NT2/D1 (cell line): ENCODE measurements around the gene CNN2.

Experiments used
- DNase-seq: peaks from one replicate; pipeline ENCODE4 v3.0.0-alpha.2; 2011; ENCODE audit warnings: low read depth, low spot score
- H3K27me3 ChIP-seq: 2 replicates; pipeline ENCODE4 v1.6.0; 2011; ENCODE audit warnings: mild to moderate bottlenecking; ENCODE audit not compliant: insufficient read length, insufficient read depth
- H3K36me3 ChIP-seq: 2 replicates; pipeline ENCODE4 v1.6.1; 2011; ENCODE audit warnings: mild to moderate bottlenecking, low read length, mixed read lengths; ENCODE audit not compliant: insufficient read depth, insufficient read length
- H3K4me1 ChIP-seq: 2 replicates; pipeline ENCODE4 v1.5.1; 2011; ENCODE audit not compliant: insufficient read depth, insufficient read length
- H3K4me3 ChIP-seq: 2 replicates; pipeline ENCODE4 v1.5.1; 2011; ENCODE audit warnings: low read depth; ENCODE audit not compliant: insufficient read length
- H3K9ac ChIP-seq: 2 replicates; pipeline ENCODE4 v1.6.0; 2011; ENCODE audit warnings: low read depth; ENCODE audit not compliant: insufficient read length
- H3K9me3 ChIP-seq: 2 replicates; pipeline ENCODE4 v1.5.1; 2011; ENCODE audit warnings: mild to moderate bottlenecking, low read length; ENCODE audit not compliant: insufficient read depth
- SUZ12 ChIP-seq: IDR thresholded peaks from 2 replicates; pipeline ENCODE4 v1.6.1; 2011; ENCODE audit not compliant: insufficient read length, insufficient read depth; ENCODE audit errors: extremely low read depth
- YY1 ChIP-seq: IDR thresholded peaks from 2 replicates; pipeline ENCODE4 v1.6.1; 2011; ENCODE audit not compliant: insufficient read length, insufficient read depth
- ZNF274 ChIP-seq: IDR thresholded peaks from 2 replicates; pipeline ENCODE4 v1.6.1; 2011; ENCODE audit warnings: mild to moderate bottlenecking, low read depth, low read length

Gene CNN2

DNA sequence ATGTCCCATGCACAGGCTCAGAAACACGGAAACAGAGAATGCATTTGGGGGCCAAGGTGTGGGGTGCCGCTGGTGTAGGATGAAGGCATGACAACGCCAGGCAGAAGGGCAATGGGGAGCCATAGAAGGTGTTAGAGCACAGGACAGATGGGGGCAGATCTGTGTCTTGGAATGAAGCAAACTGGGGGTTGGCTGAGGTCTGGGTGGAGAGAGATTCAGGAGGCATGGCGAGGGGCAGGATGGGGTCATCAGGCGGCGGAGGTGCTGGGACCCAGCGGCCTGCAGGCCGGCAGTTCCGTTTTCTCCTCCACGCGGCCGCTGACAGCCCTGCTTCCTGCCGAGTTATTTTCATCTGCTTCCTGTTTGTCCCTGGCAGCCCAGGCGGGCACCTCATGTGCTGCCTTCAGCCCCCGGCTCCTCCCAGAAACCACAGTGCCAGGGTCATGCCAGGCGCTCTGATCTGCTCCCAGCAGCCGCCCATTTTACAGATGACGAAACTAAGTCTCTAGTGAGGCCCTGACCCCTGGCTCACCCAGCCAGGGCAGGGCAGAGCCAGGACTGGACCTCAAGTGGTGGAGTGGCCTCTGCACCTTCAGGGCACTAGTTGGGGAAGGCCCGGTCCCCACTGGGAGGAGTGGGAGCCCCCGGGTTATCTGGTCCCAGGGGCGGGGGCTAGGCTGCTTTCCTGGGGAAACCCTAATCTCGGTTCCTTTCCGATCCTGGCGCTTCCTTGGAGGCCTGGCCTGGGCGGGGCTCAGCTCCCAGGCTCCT, 42.8 kb downstream of the CNN2 start:
- TF ChIP-seq ZNF274 (no peak), YY1 (no peak), SUZ12 (no peak)
- no peaks in the 10 kb centered on the region for H3K9me3 ChIP-seq
- peaks cover 31% of the 10 kb centered on the region for H3K27me3 ChIP-seq
- DNase-seq, result no peak
- peaks cover 16% of the 10 kb centered on the region for H3K36me3 ChIP-seq
- H3K9ac ChIP-seq, result no peak overlapping the region
- no peak overlapping the region for H3K4me3 ChIP-seq
- peaks cover 19% of the 10 kb centered on the region for H3K4me1 ChIP-seq

DNA sequence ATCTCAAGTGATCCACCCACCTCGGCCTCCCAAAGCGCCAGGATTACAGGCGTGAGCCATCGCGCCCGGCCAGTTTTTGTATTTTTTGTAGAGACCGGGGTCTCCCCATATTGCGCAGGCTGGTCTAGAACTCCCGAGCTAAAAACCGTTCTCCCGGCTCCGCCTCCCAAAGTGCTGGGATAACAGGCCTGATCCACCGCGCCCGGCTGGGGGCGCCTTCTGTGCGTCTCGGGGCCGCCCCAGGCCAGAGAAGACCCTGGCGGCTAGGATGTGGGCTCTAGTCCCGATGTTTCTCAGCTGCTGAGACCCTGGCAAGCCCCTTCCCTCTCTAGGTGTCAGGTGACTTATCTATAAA, 44.1 kb downstream of the CNN2 start:
- Histone ChIP-seq H3K9ac (peak overlapping the region; percentile 73), H3K4me1 (peaks cover 18% of the 10 kb centered on the region), H3K9me3 (no peaks in the 10 kb centered on the region), H3K27me3 (peaks cover 26% of the 10 kb centered on the region), H3K4me3 (peak overlapping the region; percentile 68), H3K36me3 (peaks cover 18% of the 10 kb centered on the region)
- DNase-seq, result peak; percentile 47
- TF ChIP-seq SUZ12, result no peak
- no peak for TF ChIP-seq YY1
- no peak for TF ChIP-seq ZNF274

DNA sequence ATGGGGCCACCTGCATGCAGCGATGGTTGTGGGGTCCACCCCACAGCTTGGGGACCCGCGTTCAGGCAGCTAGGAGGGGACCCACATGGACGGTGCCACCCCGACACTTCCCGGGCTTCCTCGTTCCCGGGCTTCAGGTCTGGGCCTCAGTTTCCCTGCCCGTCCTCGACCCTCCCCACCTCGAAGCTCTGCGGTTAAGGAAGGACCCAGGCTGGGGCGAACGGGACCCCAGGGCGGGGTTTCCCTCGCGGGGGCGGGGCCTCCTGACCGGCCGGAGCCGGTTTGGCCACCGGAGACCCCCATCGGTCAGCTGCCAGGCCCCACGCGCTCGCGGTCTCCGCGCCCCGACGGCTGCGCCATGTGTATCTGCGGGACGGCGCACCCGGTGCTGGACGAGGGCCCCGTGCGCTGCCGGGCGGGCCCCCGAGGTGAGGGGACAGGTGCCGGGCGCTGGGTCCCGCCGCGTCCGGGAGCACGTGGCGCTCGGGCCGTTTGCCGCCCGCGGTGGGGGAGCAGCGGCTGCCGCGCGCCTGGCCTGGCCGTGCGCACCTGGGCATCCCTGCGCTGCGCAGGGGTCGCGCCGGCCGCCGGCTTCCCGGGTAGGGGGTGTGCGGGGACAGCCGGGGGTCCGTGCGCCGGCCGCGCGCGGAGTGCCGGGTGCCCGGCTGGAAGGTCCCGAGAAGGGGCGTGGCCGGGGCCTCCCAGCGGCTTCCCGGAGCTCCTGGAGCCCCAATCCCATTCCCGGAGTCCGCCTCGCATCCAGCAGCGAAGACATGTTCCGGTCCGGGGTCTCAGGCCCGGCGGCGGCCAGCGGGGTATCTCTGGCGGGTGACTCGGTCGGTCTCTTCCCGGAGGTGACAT, 44.8 kb downstream of the CNN2 start:
- TF ChIP-seq YY1, result no peak
- no peak for TF ChIP-seq ZNF274
- no peak for TF ChIP-seq SUZ12
- H3K9ac ChIP-seq, result peak overlapping the region; percentile 73
- peaks cover 23% of the 10 kb centered on the region for H3K36me3 ChIP-seq
- H3K27me3 ChIP-seq, result peaks cover 26% of the 10 kb centered on the region
- no peak for DNase-seq
- peaks cover 15% of the 10 kb centered on the region for H3K4me1 ChIP-seq
- H3K4me3 ChIP-seq, result peak overlapping the region; percentile 68
- H3K9me3 ChIP-seq, result no peaks in the 10 kb centered on the region

DNA sequence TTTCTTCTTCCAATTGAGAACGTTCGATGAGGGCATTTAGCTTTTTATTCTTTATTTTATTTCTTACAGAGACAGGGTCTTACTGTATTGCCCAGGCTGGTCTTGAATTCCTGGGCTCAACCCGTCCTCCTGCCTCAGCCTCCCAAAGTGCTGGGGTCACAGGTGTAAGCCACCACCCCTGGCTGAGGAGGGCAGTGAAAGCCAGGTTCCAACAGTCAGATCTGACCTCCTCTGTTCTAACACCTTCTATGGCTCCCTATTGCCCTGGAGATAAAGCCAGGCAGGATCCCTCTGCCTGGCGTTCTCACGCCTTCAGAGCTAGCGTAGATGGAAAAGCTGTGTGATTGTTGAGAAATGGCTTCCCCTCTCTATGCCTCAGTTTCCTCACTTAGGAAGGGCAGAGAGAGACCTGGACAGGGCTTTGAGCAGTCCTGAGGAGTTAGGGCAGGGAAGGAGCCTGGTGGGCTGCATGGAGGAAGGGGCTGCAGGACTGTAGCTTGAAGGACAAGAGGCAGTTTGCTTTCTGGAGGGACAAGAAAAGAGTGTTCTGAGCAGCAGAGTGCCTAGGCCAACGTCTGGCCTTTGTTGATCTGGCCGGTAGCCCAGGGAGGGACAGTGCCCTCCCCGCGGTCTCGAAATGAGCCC, 46.1 kb downstream of the CNN2 start:
- peaks cover 17% of the 10 kb centered on the region for H3K27me3 ChIP-seq
- peaks cover 23% of the 10 kb centered on the region for H3K36me3 ChIP-seq
- TF ChIP-seq YY1, result no peak
- H3K4me3 ChIP-seq, result no peak overlapping the region
- no peak overlapping the region for H3K9ac ChIP-seq
- no peaks in the 10 kb centered on the region for H3K9me3 ChIP-seq
- peaks cover 8% of the 10 kb centered on the region for H3K4me1 ChIP-seq
- no peak for DNase-seq

DNA sequence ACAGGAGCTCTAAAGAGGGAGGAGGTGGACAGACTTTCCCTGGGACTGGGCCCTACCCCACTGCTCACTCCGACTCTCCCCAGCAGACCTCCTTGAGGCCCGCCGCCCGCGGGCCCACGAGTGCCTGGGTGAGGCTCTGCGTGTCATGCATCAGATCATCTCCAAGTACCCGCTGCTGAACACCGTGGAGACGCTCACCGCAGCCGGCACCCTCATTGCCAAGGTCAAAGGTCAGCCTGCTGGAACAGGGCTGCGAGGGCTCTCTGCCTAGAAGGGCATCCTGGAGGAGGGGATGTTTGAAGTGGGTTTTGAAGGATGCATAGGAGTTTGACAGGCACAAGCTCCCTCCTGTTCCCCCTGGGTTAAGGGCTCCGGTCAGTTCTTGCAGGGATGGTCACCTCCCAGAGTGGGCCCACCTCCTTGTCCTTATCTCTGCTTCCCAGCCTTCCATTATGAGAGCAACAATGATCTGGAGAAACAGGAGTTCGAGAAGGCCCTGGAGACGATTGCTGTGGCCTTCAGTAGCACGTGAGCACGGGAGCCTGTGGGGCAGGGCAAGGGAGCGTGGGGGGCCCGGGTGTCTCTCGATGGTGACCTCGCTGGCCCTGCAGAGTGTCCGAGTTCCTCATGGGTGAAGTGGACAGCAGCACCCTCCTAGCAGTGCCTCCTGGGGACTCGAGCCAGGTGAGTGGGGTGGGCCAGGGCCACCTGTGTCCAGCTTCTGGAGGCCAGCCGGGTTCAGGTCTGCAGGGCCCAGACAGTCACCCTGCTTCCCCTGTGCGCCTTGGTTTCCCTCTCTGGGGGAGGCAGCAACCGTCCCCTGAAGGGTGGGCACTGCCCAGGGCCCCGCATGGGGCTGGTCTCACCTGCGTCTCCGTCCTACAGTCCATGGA, 46.9 kb downstream of the CNN2 start:
- Histone ChIP-seq H3K9me3 (no peaks in the 10 kb centered on the region), H3K4me3 (no peak overlapping the region), H3K27me3 (peaks cover 10% of the 10 kb centered on the region), H3K36me3 (peaks cover 27% of the 10 kb centered on the region), H3K9ac (no peak overlapping the region), H3K4me1 (peaks cover 10% of the 10 kb centered on the region)
- TF ChIP-seq YY1 (no peak), ZNF274 (no peak), SUZ12 (no peak)
- DNase-seq, result no peak

DNA sequence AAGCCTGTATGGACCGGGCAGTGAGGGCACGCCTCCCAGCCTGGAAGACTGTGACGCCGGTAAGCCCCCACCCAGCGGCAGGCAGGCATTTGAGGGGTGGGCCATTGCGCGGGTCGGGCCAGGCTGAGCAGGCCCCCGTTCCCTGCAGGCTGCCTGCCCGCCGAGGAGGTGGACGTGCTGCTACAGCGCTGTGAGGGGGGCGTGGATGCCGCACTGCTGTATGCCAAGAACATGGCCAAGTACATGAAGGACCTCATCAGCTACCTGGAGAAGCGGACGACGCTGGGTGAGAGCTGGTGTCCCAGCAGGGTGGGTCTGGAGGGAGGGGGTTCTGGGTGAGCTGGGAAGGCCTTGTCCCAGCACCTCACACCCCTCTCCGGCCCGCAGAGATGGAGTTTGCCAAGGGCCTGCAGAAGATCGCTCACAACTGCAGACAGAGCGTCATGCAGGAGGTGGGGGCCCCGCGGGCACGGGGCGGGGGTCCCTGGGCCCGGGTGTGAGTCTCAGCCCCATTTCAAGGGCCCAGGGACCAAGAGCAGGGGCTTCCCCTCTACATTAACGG, 47.6 kb downstream of the CNN2 start:
- TF ChIP-seq ZNF274, result no peak
- TF ChIP-seq YY1, result no peak
- no peak for TF ChIP-seq SUZ12
- Histone ChIP-seq H3K9me3 (no peaks in the 10 kb centered on the region), H3K4me1 (peaks cover 10% of the 10 kb centered on the region), H3K9ac (no peak overlapping the region), H3K27me3 (peaks cover 3% of the 10 kb centered on the region), H3K4me3 (no peak overlapping the region), H3K36me3 (peaks cover 27% of the 10 kb centered on the region)
- no peak for DNase-seq
